Mesangial cell (primary cell): ENCODE results near the gene HMGN3. TPM values are rescaled to one million over a fixed set of nuclear protein-coding genes. Genes with fewer than 3 reads are reported as not detected.

Source experiments
- total RNA-seq: library from RNA; depleted of rRNA; stranded (reverse); fragments of >200 nt; gene quantifications from 2 replicates; pipeline ENCODE4 v1.2.3, GENCODE V29; 2015

The HMGN3 gene
- total RNA-seq: 42.2 and 44.0 TPM in 2 replicates

DNA sequence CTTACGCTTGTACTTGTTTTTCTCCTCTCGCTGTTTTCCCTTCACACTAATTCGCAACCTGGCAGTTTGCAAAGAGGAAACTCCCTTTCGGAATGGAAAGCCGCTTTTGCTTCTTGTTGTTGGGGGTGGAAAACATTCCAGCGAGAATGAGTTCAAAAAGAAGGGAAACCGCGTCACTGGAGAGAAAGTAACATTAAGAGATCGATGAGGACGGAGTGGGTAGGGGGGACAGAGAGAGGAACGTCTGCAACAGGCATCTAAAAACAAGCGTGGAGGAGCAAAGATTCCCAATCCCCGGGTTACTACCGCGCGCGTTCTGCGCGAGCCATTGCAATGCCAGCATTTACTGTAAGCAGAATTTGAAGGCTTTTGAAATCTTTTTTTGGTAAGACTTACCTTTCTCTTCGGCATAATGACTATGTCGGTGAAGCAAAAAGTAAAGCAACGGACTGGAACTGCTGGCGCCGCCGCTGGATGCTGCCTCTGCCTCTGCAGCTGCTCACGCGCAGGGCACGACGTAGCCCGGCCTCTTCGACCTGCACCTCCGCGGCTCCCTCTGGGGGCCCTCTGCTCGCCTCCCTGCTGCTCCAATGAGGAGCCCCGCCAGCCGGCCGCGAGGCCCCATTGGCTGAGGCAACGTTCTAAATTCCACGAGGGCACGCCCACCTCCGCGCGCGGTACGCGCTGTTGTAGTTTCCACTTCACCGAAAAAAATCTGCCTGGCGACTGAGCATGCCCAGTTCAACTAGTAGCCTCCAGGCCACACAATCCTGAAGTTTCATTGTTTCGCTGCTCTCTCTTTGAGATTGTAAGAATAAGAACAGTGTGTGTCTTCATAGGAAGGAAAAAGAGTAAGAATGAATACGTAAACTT lies at the start of gene HMGN3:
Gene HMGN3, minus strand, starts transcription at position 533 of the 873 bp plus-strand sequence.

Other genes with a start within 250 kb of the HMGN3 start
- 9.0 and 11.7 TPM in 2 replicates for gene PHIP, start 156.4 kb downstream of the HMGN3 start, total RNA-seq